ENCODE measurements around the gene ADAR. TPM values are rescaled to one million over a fixed set of nuclear protein-coding genes. Genes with fewer than 3 reads are reported as not detected.

ADAR gene
- total RNA-seq, 4 donors from 2014 or later, result 81.5 to 140 (median 110) TPM

DNA sequence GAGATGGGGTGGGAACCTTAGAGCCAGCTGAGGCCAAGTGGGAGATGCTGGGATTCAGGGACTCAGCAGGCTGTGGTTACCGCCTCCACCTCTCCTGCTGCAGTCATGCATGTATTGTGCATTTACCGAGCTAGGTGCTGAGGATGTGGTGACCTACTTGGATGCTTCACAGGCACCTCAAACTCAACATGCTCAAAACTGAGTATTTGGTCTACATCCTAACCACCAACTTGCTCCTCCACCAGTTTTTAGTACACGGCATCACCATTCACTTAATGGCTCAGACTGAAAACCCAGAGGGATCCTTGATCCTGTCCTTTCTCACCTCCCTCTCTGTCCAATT lies 34.8 kb downstream of the ADAR start:
- peaks cover 0 to 1% (median under 1%) of the 10 kb centered on the region in 4 donors for H3K4me1 ChIP-seq
- WGBS, 2 donors (ENCODE audit: low coverage in 1 of 2), result 72 to 86% methylated on average over 2 to 3 of the region's 3 CpGs
- H3K36me3 ChIP-seq, result no peaks in the 10 kb centered on the region
- intact Hi-C loops (cut with DNase I; ENCODE audit: low total_unique reads) (no loop called here), in situ Hi-C loops (cut with MboI; ENCODE audit: low pct_ligation_motif_present in 1 of 4, low pct_unique_long_range_greater_than_20kb in 1 of 4, low sequenced_read_pairs in 3 of 4) (loop anchor here in 2 of 4 donors (10.0 to 25.0 kb wide), 2 partner anchors 312 to 314 kb away; no protein-coding TSS in a partner anchor)
- no peak for DNase-seq
- no peaks in the 10 kb centered on the region for H3K9me3 ChIP-seq
- H3K27ac ChIP-seq, result no peak overlapping the region
- H3K27me3 ChIP-seq, result peaks cover 9% of the 10 kb centered on the region
- TF ChIP-seq POLR2A (IDR thresholded peaks at IDR 0.05) (no peak), EP300 (IDR thresholded peaks at IDR 0.05; ENCODE audit: low read depth) (no peak), POLR2AphosphoS5 (IDR thresholded peaks at IDR 0.05) (no peak)
- TF ChIP-seq, protein P1, sequence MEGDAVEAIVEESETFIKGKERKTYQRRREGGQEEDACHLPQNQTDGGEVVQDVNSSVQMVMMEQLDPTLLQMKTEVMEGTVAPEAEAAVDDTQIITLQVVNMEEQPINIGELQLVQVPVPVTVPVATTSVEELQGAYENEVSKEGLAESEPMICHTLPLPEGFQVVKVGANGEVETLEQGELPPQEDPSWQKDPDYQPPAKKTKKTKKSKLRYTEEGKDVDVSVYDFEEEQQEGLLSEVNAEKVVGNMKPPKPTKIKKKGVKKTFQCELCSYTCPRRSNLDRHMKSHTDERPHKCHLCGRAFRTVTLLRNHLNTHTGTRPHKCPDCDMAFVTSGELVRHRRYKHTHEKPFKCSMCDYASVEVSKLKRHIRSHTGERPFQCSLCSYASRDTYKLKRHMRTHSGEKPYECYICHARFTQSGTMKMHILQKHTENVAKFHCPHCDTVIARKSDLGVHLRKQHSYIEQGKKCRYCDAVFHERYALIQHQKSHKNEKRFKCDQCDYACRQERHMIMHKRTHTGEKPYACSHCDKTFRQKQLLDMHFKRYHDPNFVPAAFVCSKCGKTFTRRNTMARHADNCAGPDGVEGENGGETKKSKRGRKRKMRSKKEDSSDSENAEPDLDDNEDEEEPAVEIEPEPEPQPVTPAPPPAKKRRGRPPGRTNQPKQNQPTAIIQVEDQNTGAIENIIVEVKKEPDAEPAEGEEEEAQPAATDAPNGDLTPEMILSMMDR (IDR thresholded peaks at IDR 0.05), result no peak
- no peak overlapping the region for H3K4me3 ChIP-seq

DNA sequence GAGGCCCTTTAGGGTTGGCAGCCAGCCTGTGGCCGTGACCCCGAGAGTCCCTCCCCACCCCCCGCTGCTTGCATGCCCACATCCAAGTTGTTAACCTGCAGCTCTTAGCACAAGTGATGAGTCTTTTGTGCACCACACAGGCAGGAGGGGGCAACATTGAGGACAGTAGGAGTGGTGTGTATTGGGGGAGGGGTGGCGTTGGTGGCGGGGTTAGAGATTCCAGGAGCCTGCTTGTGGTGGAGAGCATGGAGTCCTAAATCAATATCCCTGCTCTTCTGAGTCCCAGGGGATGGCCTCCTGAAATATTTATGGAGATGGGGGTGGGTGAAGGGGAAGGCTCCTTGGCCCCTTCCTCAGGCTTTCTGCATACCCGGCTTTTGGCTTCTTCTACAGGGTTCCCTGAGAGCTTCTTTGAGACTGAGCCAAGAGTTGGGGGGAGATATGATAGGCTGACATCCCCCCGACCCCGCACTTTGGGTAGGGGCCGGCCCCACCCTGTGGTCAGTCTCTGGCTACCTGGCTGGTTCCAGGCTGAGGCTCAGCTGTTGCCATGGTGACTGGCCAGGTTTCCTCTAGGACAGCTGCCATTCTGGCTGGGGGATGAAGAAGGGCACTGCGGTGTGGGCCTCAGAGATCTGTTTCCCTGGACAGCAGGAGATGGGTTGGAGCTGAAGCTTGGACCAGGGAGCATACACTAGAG lies 35.4 kb downstream of the ADAR start:
- DNase-seq, result no peak
- in situ Hi-C loops (cut with MboI; ENCODE audit: low pct_ligation_motif_present in 1 of 4, low pct_unique_long_range_greater_than_20kb in 1 of 4, low sequenced_read_pairs in 3 of 4), result loop anchor here in 2 of 4 donors (10.0 to 25.0 kb wide), 2 partner anchors 312 to 315 kb away; no protein-coding TSS in a partner anchor
- intact Hi-C loops (cut with DNase I; ENCODE audit: low total_unique reads), result no loop called here

DNA sequence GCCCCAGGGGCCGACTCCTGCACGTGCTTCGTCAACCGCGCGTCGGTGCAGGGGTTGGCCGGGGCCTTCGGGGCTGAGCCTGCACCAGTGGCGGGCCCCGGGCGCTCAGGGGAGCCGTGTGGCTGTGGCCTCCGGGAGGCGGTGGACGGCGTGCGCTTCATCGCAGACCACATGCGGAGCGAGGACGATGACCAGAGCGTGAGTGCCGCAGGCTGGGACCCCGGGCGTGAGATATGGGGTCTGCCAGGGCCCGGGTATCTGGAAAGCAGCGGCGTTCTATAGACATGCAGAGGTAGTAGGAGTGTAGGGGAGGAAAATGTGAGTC lies 36.1 kb downstream of the ADAR start:
- no peaks in the 10 kb centered on the region for H3K36me3 ChIP-seq
- no peak overlapping the region for H3K27ac ChIP-seq
- intact Hi-C loops (cut with DNase I; ENCODE audit: low total_unique reads) (no loop called here), in situ Hi-C loops (cut with MboI; ENCODE audit: low pct_ligation_motif_present in 1 of 4, low pct_unique_long_range_greater_than_20kb in 1 of 4, low sequenced_read_pairs in 3 of 4) (loop anchor here in 2 of 4 donors (10.0 to 25.0 kb wide), 2 partner anchors 313 to 315 kb away; no protein-coding TSS in a partner anchor)
- DNase-seq, result no peak
- H3K4me1 ChIP-seq, result peaks cover 0 to 10% (median 8%) of the 10 kb centered on the region in 4 donors
- H3K27me3 ChIP-seq, result peaks cover 19% of the 10 kb centered on the region
- 94% methylated on average over 29 of the region's 29 CpGs; no CpG with 5 or more reads in 1 of the 2 donors for WGBS, 2 donors (ENCODE audit: low coverage in 1 of 2)
- H3K4me3 ChIP-seq, result no peak overlapping the region
- TF ChIP-seq EP300 (IDR thresholded peaks at IDR 0.05; ENCODE audit: low read depth), result no peak
- no peak for TF ChIP-seq POLR2AphosphoS5 (IDR thresholded peaks at IDR 0.05)
- TF ChIP-seq, protein P1 (IDR thresholded peaks at IDR 0.05), result no peak
- TF ChIP-seq POLR2A (IDR thresholded peaks at IDR 0.05), result no peak
- no peaks in the 10 kb centered on the region for H3K9me3 ChIP-seq

More for the DNA sequence above, 35.4 kb downstream of the ADAR start:
- TF ChIP-seq POLR2AphosphoS5 (IDR thresholded peaks at IDR 0.05) (no peak), EP300 (IDR thresholded peaks at IDR 0.05; ENCODE audit: low read depth) (no peak)
- Histone ChIP-seq H3K36me3 (no peaks in the 10 kb centered on the region), H3K9me3 (no peaks in the 10 kb centered on the region), H3K4me1 (peaks cover 0 to 6% (median 6%) of the 10 kb centered on the region in 4 donors), H3K4me3 (no peak overlapping the region), H3K27me3 (peaks cover 13% of the 10 kb centered on the region), H3K27ac (no peak overlapping the region)
- 60 to 66% methylated on average over 1 to 10 of the region's 10 CpGs for WGBS, 2 donors (ENCODE audit: low coverage in 1 of 2)

DNA sequence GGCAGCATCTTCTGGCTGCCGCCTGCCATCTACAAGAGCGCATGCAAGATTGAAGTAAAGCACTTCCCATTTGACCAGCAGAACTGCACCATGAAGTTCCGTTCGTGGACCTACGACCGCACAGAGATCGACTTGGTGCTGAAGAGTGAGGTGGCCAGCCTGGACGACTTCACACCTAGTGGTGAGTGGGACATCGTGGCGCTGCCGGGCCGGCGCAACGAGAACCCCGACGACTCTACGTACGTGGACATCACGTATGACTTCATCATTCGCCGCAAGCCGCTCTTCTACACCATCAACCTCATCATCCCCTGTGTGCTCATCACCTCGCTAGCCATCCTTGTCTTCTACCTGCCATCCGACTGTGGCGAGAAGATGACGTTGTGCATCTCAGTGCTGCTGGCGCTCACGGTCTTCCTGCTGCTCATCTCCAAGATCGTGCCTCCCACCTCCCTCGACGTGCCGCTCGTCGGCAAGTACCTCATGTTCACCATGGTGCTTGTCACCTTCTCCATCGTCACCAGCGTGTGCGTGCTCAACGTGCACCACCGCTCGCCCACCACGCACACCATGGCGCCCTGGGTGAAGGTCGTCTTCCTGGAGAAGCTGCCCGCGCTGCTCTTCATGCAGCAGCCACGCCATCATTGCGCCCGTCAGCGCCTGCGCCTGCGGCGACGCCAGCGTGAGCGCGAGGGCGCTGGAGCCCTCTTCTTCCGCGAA lies 36.6 kb downstream of the ADAR start:
- Histone ChIP-seq H3K4me1 (peaks cover 0 to 10% (median 8%) of the 10 kb centered on the region in 4 donors), H3K36me3 (no peaks in the 10 kb centered on the region), H3K4me3 (no peak overlapping the region), H3K27me3 (peaks cover 25% of the 10 kb centered on the region), H3K9me3 (no peaks in the 10 kb centered on the region), H3K27ac (no peak overlapping the region)
- DNase-seq, result no peak
- intact Hi-C loops (cut with DNase I; ENCODE audit: low total_unique reads) (no loop called here), in situ Hi-C loops (cut with MboI; ENCODE audit: low pct_ligation_motif_present in 1 of 4, low pct_unique_long_range_greater_than_20kb in 1 of 4, low sequenced_read_pairs in 3 of 4) (loop anchor here in 2 of 4 donors (10.0 to 25.0 kb wide), 2 partner anchors 313 to 316 kb away; no protein-coding TSS in a partner anchor)
- TF ChIP-seq, protein P1 (IDR thresholded peaks at IDR 0.05), result no peak
- TF ChIP-seq EP300 (IDR thresholded peaks at IDR 0.05; ENCODE audit: low read depth) (no peak), POLR2AphosphoS5 (IDR thresholded peaks at IDR 0.05) (no peak), POLR2A (IDR thresholded peaks at IDR 0.05) (no peak)
- WGBS, 2 donors (ENCODE audit: low coverage in 1 of 2), result 96% methylated on average over 59 of the region's 59 CpGs; no CpG with 5 or more reads in 1 of the 2 donors
